SK-N-SH (cell line): ENCODE results near the gene RPS6KA5. TPM values are rescaled to one million over a fixed set of nuclear protein-coding genes. Genes with fewer than 3 reads are reported as not detected.

Source experiments
- CTCF ChIA-PET: fragments of 300-600, 350-600 bp; formaldehyde crosslinking; extraction: SDS; loops from one replicate; lab custom pipeline; 2021; lab: Yijun Ruan, JAX
- POLR2A ChIA-PET: fragments of 350-600 bp; sonication (Branson Sonifier 250); formaldehyde crosslinking; extraction: SDS; loops from one replicate; lab custom pipeline; 2020; ENCODE audit warnings: antibody characterized with exemption, inconsistent platforms; lab: Yijun Ruan, JAX
- DNase-seq: peaks from one replicate; pipeline ENCODE4 v3.0.0; 2012
- H2AFZ ChIP-seq: fragments of 200-600 bp; sonication (generic); 2 replicates; pipeline ENCODE4 v1.8.1; 2016; ENCODE audit warnings: antibody characterized with exemption, mild to moderate bottlenecking, low read depth
- H3F3A ChIP-seq: fragments of 200-600 bp; sonication (generic); replicated peaks from 2 replicates; pipeline ENCODE3; 2016; ENCODE audit warnings: antibody characterized with exemption, mild to moderate bottlenecking; ENCODE audit not compliant: insufficient read depth
- H3K27ac ChIP-seq, 2 experiments: fragments of 200-500 bp in 1 of 2; fragments of 200-600 bp in 1 of 2; sonication (Bioruptor generic) in 1 of 2; sonication (generic), shearing (Covaris generic) in 1 of 2; 2 replicates each; pipeline versions ENCODE4 v1.5.1 to v1.6.1; 2014 to 2016; ENCODE audit warnings: low read depth in 2 of 2, inconsistent platforms in 1 of 2, low read length in 1 of 2, mild to moderate bottlenecking in 1 of 2, mixed read lengths in 1 of 2
- H3K27me3 ChIP-seq: fragments of 200-600 bp; sonication (generic), shearing (Covaris generic); 2 replicates; pipeline ENCODE4 v1.6.1; 2016; ENCODE audit warnings: mixed run types; ENCODE audit not compliant: insufficient read depth
- H3K36me3 ChIP-seq, 2 experiments: fragments of 200-500 bp in 1 of 2; fragments of 200-600 bp in 1 of 2; sonication (Bioruptor generic) in 1 of 2; sonication (generic) in 1 of 2; replicated peaks in 1 of 2; 2 replicates each; pipeline versions ENCODE3 to v1.5.1; 2014 to 2016; ENCODE audit warnings: low read length in 1 of 2, mild to moderate bottlenecking in 1 of 2; ENCODE audit not compliant: insufficient read depth in 2 of 2, control insufficient read depth in 1 of 2
- H3K4me1 ChIP-seq, 2 experiments: fragments of 200-500 bp in 1 of 2; fragments of 200-600 bp in 1 of 2; sonication (Bioruptor generic) in 1 of 2; sonication (generic), shearing (Covaris generic) in 1 of 2; 2 replicates each; pipeline versions ENCODE4 v1.5.1 to v1.6.1; 2014 to 2016; ENCODE audit warnings: low read depth in 1 of 2, low read length in 1 of 2, mixed run types in 1 of 2; ENCODE audit not compliant: insufficient read depth in 2 of 2, control insufficient read depth in 1 of 2
- H3K4me2 ChIP-seq: fragments of 200-600 bp; sonication (generic), shearing (Covaris generic); 2 replicates; pipeline ENCODE4 v1.6.1; 2017; ENCODE audit warnings: mixed run types
- H3K4me3 ChIP-seq, 2 experiments: fragments of 200-500 bp in 1 of 2; fragments of 200-600 bp in 1 of 2; sonication (Bioruptor generic) in 1 of 2; sonication (generic), shearing (Covaris generic) in 1 of 2; 2 replicates each; pipeline versions ENCODE4 v1.5.1 to v1.8.1; 2014 to 2016; ENCODE audit warnings: low read depth in 2 of 2, inconsistent platforms in 1 of 2, low read length in 1 of 2, mild to moderate bottlenecking in 1 of 2, mixed read lengths in 1 of 2, moderate library complexity in 1 of 2
- H3K79me2 ChIP-seq: fragments of 200-600 bp; sonication (generic); 2 replicates; pipeline ENCODE4 v1.8.1; 2017; ENCODE audit warnings: mild to moderate bottlenecking; ENCODE audit not compliant: insufficient read depth
- H3K9ac ChIP-seq: fragments of 200-600 bp; sonication (generic); 2 replicates; pipeline ENCODE4 v1.6.1; 2017; ENCODE audit warnings: mixed run types
- H3K9me2 ChIP-seq: fragments of 200-600 bp; sonication (generic); 2 replicates; pipeline ENCODE4 v1.6.1; 2017; ENCODE audit warnings: mixed run types
- H3K9me3 ChIP-seq: fragments of 200-600 bp; sonication (generic); 2 replicates; pipeline ENCODE4 v1.6.1; 2017; ENCODE audit warnings: mixed run types, mild to moderate bottlenecking, moderate library complexity
- H4K20me1 ChIP-seq: fragments of 200-600 bp; sonication (generic); 2 replicates; pipeline ENCODE4 v1.6.1; 2017; ENCODE audit warnings: mild to moderate bottlenecking, mixed run types; ENCODE audit not compliant: insufficient read depth
- CHD2 ChIP-seq: fragments of 150-350 bp; IDR thresholded peaks from 2 replicates; pipeline ENCODE4 v1.6.1; 2018; ENCODE audit warnings: low read length; ENCODE audit not compliant: partially characterized antibody
- CTCF ChIP-seq: fragments of 200-600 bp; sonication (generic); IDR thresholded peaks from 2 replicates; pipeline ENCODE4 v1.6.1; 2017; ENCODE audit warnings: antibody characterized with exemption, mild to moderate bottlenecking, moderate library complexity
- ELF1 ChIP-seq: IDR thresholded peaks from 2 replicates; pipeline ENCODE4 v1.4.0; 2012
- FOSL2 ChIP-seq: IDR thresholded peaks from 2 replicates; pipeline ENCODE4 v1.4.0; 2012; ENCODE audit warnings: low read depth, mild to moderate bottlenecking, moderate library complexity, borderline replicate concordance
- FOXM1 ChIP-seq: IDR thresholded peaks from 2 replicates; pipeline ENCODE4 v1.4.0; 2012; ENCODE audit warnings: low read depth, mild to moderate bottlenecking
- GABPA ChIP-seq: IDR thresholded peaks from 2 replicates; pipeline ENCODE4 v1.4.0; 2012; ENCODE audit warnings: low read depth, mild to moderate bottlenecking
- MXI1 ChIP-seq: IDR thresholded peaks from 2 replicates; pipeline ENCODE4 v1.6.1; 2012; ENCODE audit warnings: mild to moderate bottlenecking, low read depth, low read length, improper control_type of control experiment
- PBX3 ChIP-seq: IDR thresholded peaks from 2 replicates; pipeline ENCODE4; 2012
- POLR2AphosphoS5 ChIP-seq: IDR thresholded peaks from 2 replicates; pipeline ENCODE4 v1.6.1; 2012; ENCODE audit warnings: low read depth, low read length
- RAD21 ChIP-seq: IDR thresholded peaks from 2 replicates; pipeline ENCODE4 v1.6.1; 2012; ENCODE audit warnings: mild to moderate bottlenecking, low read length
- RCOR1 ChIP-seq: fragments of 150-350 bp; IDR thresholded peaks from 2 replicates; pipeline ENCODE4 v1.6.1; 2017; ENCODE audit warnings: antibody characterized with exemption, low read length
- RXRA ChIP-seq: IDR thresholded peaks from 2 replicates; pipeline ENCODE4 v1.4.0; 2012; ENCODE audit warnings: low read depth, mild to moderate bottlenecking, borderline replicate concordance
- SMC3 ChIP-seq: IDR thresholded peaks from 2 replicates; pipeline ENCODE4 v1.6.1; 2012; ENCODE audit warnings: low read depth, low read length, improper control_type of control experiment
- TEAD4 ChIP-seq: IDR thresholded peaks from 2 replicates; pipeline ENCODE4 v1.4.0; 2012; ENCODE audit warnings: mild to moderate bottlenecking, borderline replicate concordance; ENCODE audit not compliant: insufficient read depth
- USF1 ChIP-seq: IDR thresholded peaks from 2 replicates; pipeline ENCODE4 v1.4.0; 2012; ENCODE audit warnings: low read depth, borderline replicate concordance
- YY1 ChIP-seq: IDR thresholded peaks from 2 replicates; pipeline ENCODE4 v1.4.0; 2012; ENCODE audit warnings: low read depth, mild to moderate bottlenecking
- ZBTB33 ChIP-seq: IDR thresholded peaks from 2 replicates; pipeline ENCODE4 v1.4.0; 2012; ENCODE audit warnings: low read depth, borderline replicate concordance
- WGBS: methylation state at CpG from one replicate; pipeline ENCODE4 v1.1.6; 2017; ENCODE audit warnings: low lambda C conversion rate; 5-methylcytosine and 5-hydroxymethylcytosine counted together
- polyA plus RNA-seq, 3 experiments: library from polyadenylated mRNA; depleted of rRNA; stranded (reverse); fragments of >200 nt; gene quantifications; 2 replicates each; pipeline ENCODE4 v1.2.3, GENCODE V29; 2012

The RPS6KA5 gene
- polyA plus RNA-seq, 1 of the 3 experiments (the other 2 are of a cell fraction): 0.67 TPM

GRCh38 chr14:90943367-90943766 lies 117.1 kb downstream of the RPS6KA5 start:
- H3K4me1 ChIP-seq: no peaks in the 10 kb centered on the region
- H3K79me2 ChIP-seq: no peaks in the 10 kb centered on the region
- H4K20me1 ChIP-seq: no peaks in the 10 kb centered on the region
- H3K27me3 ChIP-seq: no peaks in the 10 kb centered on the region
- DNase-seq: no peak
- no peak overlapping the region for H3K4me2 ChIP-seq
- no peaks in the 10 kb centered on the region for H3K36me3 ChIP-seq
- H3F3A ChIP-seq: no peaks in the 10 kb centered on the region
- H3K9me3 ChIP-seq: no peaks in the 10 kb centered on the region
- H3K27ac ChIP-seq: no peak overlapping the region
- no peaks in the 10 kb centered on the region for H3K9me2 ChIP-seq
- no peak overlapping the region for H3K4me3 ChIP-seq
- ChIA-PET CTCF (interaction anchor here (2.0 kb wide), 1 partner anchor 230 kb away, joined by 7 read pairs; no protein-coding TSS in a partner anchor), POLR2A (no interaction called here)
- H3K9ac ChIP-seq: no peak overlapping the region
- H2AFZ ChIP-seq: no peak overlapping the region
- TF ChIP-seq FOXM1: no peak
- TF ChIP-seq ELF1: no peak
- no peak for TF ChIP-seq YY1
- TF ChIP-seq ZBTB33: no peak
- no peak for TF ChIP-seq POLR2AphosphoS5
- no peak for TF ChIP-seq FOSL2
- TF ChIP-seq USF1: no peak
- TF ChIP-seq, all 33 proteins: peak for 0
- WGBS: 74% methylated on average over 3 of the region's 3 CpGs

GRCh38 chr14:90942511-90942910 lies 117.9 kb downstream of the RPS6KA5 start:
- no peak for TF ChIP-seq SMC3
- TF ChIP-seq RCOR1: no peak
- TF ChIP-seq GABPA: no peak
- TF ChIP-seq RXRA: no peak
- TF ChIP-seq TEAD4: no peak
- no peak for TF ChIP-seq CHD2
- TF ChIP-seq PBX3: no peak
- TF ChIP-seq CTCF: no peak
- no peak for TF ChIP-seq MXI1
- no peak for TF ChIP-seq RAD21
- TF ChIP-seq, all 33 proteins: peak for 0
- no peaks in the 10 kb centered on the region for H3K9me3 ChIP-seq
- 63% methylated on average over 2 of the region's 2 CpGs for WGBS
- H3K4me1 ChIP-seq: no peaks in the 10 kb centered on the region
- H3F3A ChIP-seq: no peaks in the 10 kb centered on the region
- no peak overlapping the region for H3K9ac ChIP-seq
- H3K79me2 ChIP-seq: no peaks in the 10 kb centered on the region
- no peak for DNase-seq
- no peak overlapping the region for H3K27ac ChIP-seq
- H3K27me3 ChIP-seq: no peaks in the 10 kb centered on the region
- CTCF ChIA-PET: no interaction called here
- H2AFZ ChIP-seq: no peak overlapping the region
- no peak overlapping the region for H3K4me3 ChIP-seq
- no peaks in the 10 kb centered on the region for H3K9me2 ChIP-seq
- POLR2A ChIA-PET: no interaction called here
- no peaks in the 10 kb centered on the region for H4K20me1 ChIP-seq
- H3K36me3 ChIP-seq: no peaks in the 10 kb centered on the region
- H3K4me2 ChIP-seq: no peak overlapping the region
